ENCODE data around the gene AOC2.
"Not testable (repeated sequence)": the region's sequence is repeated elsewhere in the genome, so short reads cannot be mapped to it uniquely, and the experiment has no call there.

AOC2 gene

GRCh38 chr17:42895185-42895555, 50.8 kb downstream of the AOC2 start:
- H3K27ac Mint-ChIP-seq = no peak overlapping the region
- no peaks in the 10 kb centered on the region for H3K9me3 Mint-ChIP-seq
- no peaks in the 10 kb centered on the region for H3K4me1 Mint-ChIP-seq (ENCODE audit: low read depth)
- no peaks in the 10 kb centered on the region for H3K36me3 Mint-ChIP-seq (ENCODE audit: low read depth)
- no peak overlapping the region for H3K4me3 Mint-ChIP-seq
- H3K27me3 Mint-ChIP-seq (ENCODE audit: low read depth) = peaks cover 15% of the 10 kb centered on the region

- Mint-ChIP-seq H3K27ac (no peak overlapping the region), H3K27me3 (ENCODE audit: low read depth) (peaks cover 14% of the 10 kb centered on the region), H3K4me1 (ENCODE audit: low read depth) (no peaks in the 10 kb centered on the region), H3K4me3 (no peak overlapping the region), H3K9me3 (no peaks in the 10 kb centered on the region), H3K36me3 (ENCODE audit: low read depth) (no peaks in the 10 kb centered on the region)
These were observed 53.9 kb downstream of the AOC2 start for GRCh38 chr17:42898147-42898811.

- H3K4me3 Mint-ChIP-seq; H3K27me3 Mint-ChIP-seq (ENCODE audit: low read depth); H3K9me3 Mint-ChIP-seq; H3K4me1 Mint-ChIP-seq (ENCODE audit: low read depth); H3K36me3 Mint-ChIP-seq (ENCODE audit: low read depth); H3K27ac Mint-ChIP-seq: not testable (repeated sequence)
These were observed 55.6 kb downstream of the AOC2 start for GRCh38 chr17:42899981-42900380.

Measured in T-helper 1 cell treated with Interleukin-12 subunit alpha and Interleukin-12 subunit beta and Interleukin-4 antibody, amounts not matched to agents 30 μg/mL and 1 μg/mL, for 36 hours (primary cell).